ENCODE measurements around the gene MYO7A. TPM values are rescaled to one million over a fixed set of nuclear protein-coding genes. Genes with fewer than 3 reads are reported as not detected.

Gene MYO7A
- total and polyA plus RNA-seq, 2 donors (not counting 3 experiments of a cell fraction or from before 2014, with no cell fraction given), result 1.3 to 3.6 TPM

GRCh38 chr11:77208535-77208934 is 80.5 kb downstream of the MYO7A start:
- DNase-seq (ENCODE audit: low read depth, low spot score) (no peak), FAIRE-seq (no peak)
- H3K27me3 ChIP-seq (ENCODE audit: control insufficient read depth in 2 of 2, insufficient read depth in 2 of 2, low read length in 2 of 2), result no peaks in the 10 kb centered on the region
- dilution Hi-C loops (cut with MboI; ENCODE audit: extremely low pct_ligation_motif_present, low sequenced_read_pairs) (no loop called here), intact Hi-C loops (cut with micrococcal nuclease) (no loop called here)
- no peaks in the 10 kb centered on the region for H3K79me2 ChIP-seq (ENCODE audit: control insufficient read depth, insufficient read depth, low read length)
- ChIA-PET CTCF (interaction anchor here (1.0 to 1.5 kb wide), 2 partner anchors 340 to 370 kb away, joined by 3 read pairs; no protein-coding TSS in a partner anchor), POLR2A (no interaction called here)
- no peak overlapping the region for H2AFZ ChIP-seq (ENCODE audit: low read depth, low read length)
- H3K9me1 ChIP-seq (replicated peaks; ENCODE audit: control insufficient read depth, extremely low read depth, insufficient read depth, low read length), result no peaks in the 10 kb centered on the region
- H3K4me1 ChIP-seq (ENCODE audit: control insufficient read depth, extremely low read depth, insufficient read depth, low read length), result no peaks in the 10 kb centered on the region
- H3K9me3 ChIP-seq (replicated peaks; ENCODE audit: control insufficient read depth, insufficient read depth, low read length), result no peaks in the 10 kb centered on the region
- no peak overlapping the region for H3K27ac ChIP-seq (ENCODE audit: insufficient read depth, low read depth, low read length)
- BruUV-seq (replicated peaks), result no TSS peak
- no peak overlapping the region for H3K4me2 ChIP-seq (ENCODE audit: insufficient read depth, low read length)
- H3K4me3 ChIP-seq (replicated peaks in 1 of 3; ENCODE audit: insufficient read depth in 1 of 3, low read depth in 1 of 3, low read length in 3 of 3), result no peak overlapping the region
- H3K36me3 ChIP-seq (ENCODE audit: control insufficient read depth in 2 of 2, extremely low read depth in 1 of 2, insufficient read depth in 2 of 2, low read length in 2 of 2), result no peaks in the 10 kb centered on the region
- TF ChIP-seq FOS (IDR thresholded peaks at IDR 0.05; ENCODE audit: borderline replicate concordance, insufficient read depth, low read length) (no peak), POLR2AphosphoS5 (IDR thresholded peaks at IDR 0.05; ENCODE audit: insufficient read depth, low read depth, low read length) (no peak), POLR2A (IDR thresholded peaks at IDR 0.05; ENCODE audit: low read depth, low read length) (no peak), EZH2 (IDR thresholded peaks at IDR 0.05; ENCODE audit: borderline replicate concordance, low read depth, low read length, severe bottlenecking) (no peak), CTCF (IDR thresholded peaks at IDR 0.05; ENCODE audit: extremely low read depth in 1 of 2, insufficient read depth in 1 of 2, low read depth in 1 of 2, low read length in 2 of 2) (no peak), JUN (IDR thresholded peaks at IDR 0.05; ENCODE audit: borderline replicate concordance, insufficient read depth, insufficient read length, low read depth) (no peak), GATA2 (IDR thresholded peaks at IDR 0.05; ENCODE audit: insufficient read depth, insufficient read length, low read depth, low read length) (no peak), MAX (IDR thresholded peaks at IDR 0.05; ENCODE audit: insufficient read depth, insufficient read length) (no peak), MYC (IDR thresholded peaks at IDR 0.05; ENCODE audit: low read depth, low read length) (no peak)
- no peak overlapping the region for H3K9ac ChIP-seq (replicated peaks; ENCODE audit: extremely low read depth, insufficient read depth, low read length)
- no peaks in the 10 kb centered on the region for H4K20me1 ChIP-seq (replicated peaks; ENCODE audit: control insufficient read depth, extremely low read depth, insufficient read depth, low read length)

All from endothelial cell of umbilical vein (primary cell).